A375 (cell line): ENCODE results near the gene GAGE12H. TPM values are rescaled to one million over a fixed set of nuclear protein-coding genes. Genes with fewer than 3 reads are reported as not detected.

Experiments
- small RNA-seq: library from RNA; depleted of rRNA; stranded (forward); fragments of <200 nt; gene quantifications from one replicate; pipeline ENCODE3, GENCODE V24; 2014
- total RNA-seq: library from RNA; depleted of rRNA; stranded (reverse); fragments of >200 nt; shearing (Covaris generic); gene quantifications from 2 replicates; pipeline ENCODE4 v1.2.3, GENCODE V29; 2014; rRNA removed

Gene GAGE12H
- total RNA-seq, result 1.0 TPM in 1 of 2 replicates, not detected in the other

GRCh38 chrX:49579649-49580048, at the start of gene GAGE12H:
Gene GAGE12H, plus strand, starts transcription at chrX:49579949. Its CDS starts 1,155 bp downstream, at chrX:49581104.

GRCh38 chrX:49531877-49532276, 47.9 kb upstream of the GAGE12H start, which contains the start of gene GAGE12C:
Gene GAGE12C, plus strand, starts transcription at chrX:49532177. Its CDS starts 1,155 bp downstream, at chrX:49533332.

GRCh38 chrX:49541433-49541832, 38.3 kb upstream of the GAGE12H start, which contains the start of gene GAGE12D:
Gene GAGE12D, plus strand, starts transcription at chrX:49541733. Its CDS starts 1,155 bp downstream, at chrX:49542888.

GRCh38 chrX:49550989-49551388, 28.8 kb upstream of the GAGE12H start, which contains the start of gene GAGE12E:
Gene GAGE12E, plus strand, starts transcription at chrX:49551289. Its CDS starts 1,155 bp downstream, at chrX:49552444.

GRCh38 chrX:49560542-49560941, 19.2 kb upstream of the GAGE12H start, which contains the start of gene GAGE12F:
Gene GAGE12F, plus strand, starts transcription at chrX:49560842. Its CDS starts 1,155 bp downstream, at chrX:49561997.

GRCh38 chrX:49570100-49570499, 9.6 kb upstream of the GAGE12H start, which contains the start of gene GAGE12G:
Gene GAGE12G, plus strand, starts transcription at chrX:49570400. Its CDS starts 1,155 bp downstream, at chrX:49571555.

GRCh38 chrX:49589196-49589595, 9.4 kb downstream of the GAGE12H start, which contains the start of gene GAGE2A:
Gene GAGE2A, plus strand, starts transcription at chrX:49589496. Its CDS starts 1,155 bp downstream, at chrX:49590651.

GRCh38 chrX:49598720-49599119, 19.0 kb downstream of the GAGE12H start, which contains the start of gene GAGE1:
Gene GAGE1, plus strand, starts transcription at chrX:49599020. Its CDS starts 1,155 bp downstream, at chrX:49600175.

Small RNA genes lying within 50 kb of the gene (small RNA-seq; reads per million reads assigned to genes)
- not detected for gene GAGE12B

Other genes starting within 250 kb of the GAGE12H start
- gene GAGE13, start 248.4 kb upstream of the GAGE12H start, total RNA-seq, result 1.2 and 9.5 TPM in 2 replicates
- gene GAGE12C, start 47.8 kb upstream of the GAGE12H start, total RNA-seq, result not detected in 2 replicates
- not detected in 2 replicates for gene GAGE12D, start 38.2 kb upstream of the GAGE12H start, total RNA-seq
- gene GAGE12E, start 28.7 kb upstream of the GAGE12H start, total RNA-seq, result 12.0 and 13.1 TPM in 2 replicates
- gene GAGE12F, start 19.1 kb upstream of the GAGE12H start, total RNA-seq, result not detected in 2 replicates
- not detected in 2 replicates for gene GAGE12G, start 9.5 kb upstream of the GAGE12H start, total RNA-seq
- gene GAGE2A, start 9.5 kb downstream of the GAGE12H start, total RNA-seq, result 28.0 and 28.9 TPM in 2 replicates
- 29.5 and 37.1 TPM in 2 replicates for gene GAGE1, start 19.1 kb downstream of the GAGE12H start, total RNA-seq
- gene PAGE1, start 116.0 kb downstream of the GAGE12H start, total RNA-seq, result 3.6 and 7.5 TPM in 2 replicates
- gene PAGE4, start 249.4 kb downstream of the GAGE12H start, total RNA-seq, result not detected in 2 replicates